BLaER1 treated with 17β-estradiol and CSF1 and Interleukin-3, amounts not matched to agents 10 nM and 100 nM (cell line): Measurements from ENCODE around the gene MKLN1.
A peak's percentile ranks its signal among the peaks of the same experiment; 100 is the strongest.

Experiments
- H3K27ac ChIP-seq, 11 experiments: shearing (Covaris generic); formaldehyde crosslinking; 2 replicates each; pipeline ENCODE4 v1.8.1; 2022
- H3K27me3 ChIP-seq, 11 experiments: shearing (Covaris generic); formaldehyde crosslinking; 2 replicates each; pipeline ENCODE4 v1.8.1; 2022
- H3K36me3 ChIP-seq, 11 experiments: shearing (Covaris generic); formaldehyde crosslinking; 2 replicates each; pipeline ENCODE4 v1.8.1; 2022
- H3K4me1 ChIP-seq, 10 experiments: shearing (Covaris generic); formaldehyde crosslinking; 2 replicates each; pipeline ENCODE4 v1.8.1; 2022
- H3K4me2 ChIP-seq, 11 experiments: shearing (Covaris generic); formaldehyde crosslinking; 2 replicates each; pipeline ENCODE4 v1.8.1; 2022
- H3K4me3 ChIP-seq, 10 experiments: shearing (Covaris generic); formaldehyde crosslinking; 2 replicates each; pipeline ENCODE4 v1.8.1; 2022
- H3K9ac ChIP-seq, 11 experiments: shearing (Covaris generic); formaldehyde crosslinking; 2 replicates each; pipeline ENCODE4 v1.8.1; 2022
- H3K9me3 ChIP-seq, 11 experiments: shearing (Covaris generic); formaldehyde crosslinking; replicated peaks in 1 of 11; 2 replicates each; pipeline ENCODE4 v1.8.1; 2022
- H4K20me1 ChIP-seq, 11 experiments: shearing (Covaris generic); formaldehyde crosslinking; 2 replicates each; pipeline ENCODE4 v1.8.1; 2022
- Cebpa-rat ChIP-seq, 11 experiments: shearing (Covaris generic); IDR thresholded peaks; 2 replicates each; pipeline ENCODE4 v1.8.1; 2022

MKLN1 gene

DNA sequence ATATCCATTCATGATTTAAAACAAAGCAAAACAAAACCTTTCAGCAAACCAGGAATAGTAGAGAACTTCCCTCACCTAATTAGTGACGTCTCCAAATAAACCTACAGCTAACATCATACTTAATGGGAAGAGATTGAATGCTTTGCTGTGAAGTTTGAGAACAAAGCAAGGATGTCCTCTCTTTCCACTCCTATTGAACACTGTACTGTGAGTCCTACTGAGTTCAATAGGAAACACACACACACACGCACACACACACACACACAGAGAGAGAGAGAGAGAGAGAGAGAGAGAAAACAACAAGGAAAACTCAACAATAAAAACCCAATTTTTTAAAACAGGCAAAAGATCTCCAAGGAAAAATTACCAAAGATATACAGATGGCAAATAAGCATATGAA, 196.4 kb downstream of the MKLN1 start:
- Histone ChIP-seq H3K27me3 (no peaks in the 10 kb centered on the region), H4K20me1 (no peaks in the 10 kb centered on the region), H3K27ac (no peak overlapping the region), H3K4me1 (peaks cover 9 to 25% (median 17%) of the 10 kb centered on the region in 10 experiments; a peak in 18 of 20 replicates), H3K4me2 (no peak overlapping the region), H3K36me3 (no peaks in the 10 kb centered on the region), H3K4me3 (no peak overlapping the region), H3K9me3 (no peaks in the 10 kb centered on the region), H3K9ac (no peak overlapping the region)
- TF ChIP-seq Cebpa-rat (IDR thresholded peaks at IDR 0.05): no peak

DNA sequence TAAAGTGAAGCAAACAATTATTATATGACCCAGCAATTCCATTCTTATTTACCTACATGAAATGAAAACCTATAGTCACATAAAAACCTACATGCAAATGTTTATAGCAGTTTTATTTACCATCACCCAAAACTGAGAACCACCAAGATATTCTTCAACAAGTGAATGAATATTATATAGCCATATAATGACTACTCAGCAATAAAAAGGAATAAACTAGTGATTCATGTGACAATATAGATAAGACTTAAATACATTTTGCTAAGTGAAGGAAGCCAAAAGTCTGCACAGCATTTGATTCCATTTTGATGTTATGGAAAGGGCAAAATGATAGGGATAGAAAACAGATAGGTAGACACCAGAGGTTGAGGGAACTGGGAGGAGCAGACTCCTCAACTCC, 197.0 kb downstream of the MKLN1 start:
- Histone ChIP-seq H4K20me1 (no peaks in the 10 kb centered on the region), H3K27me3 (no peaks in the 10 kb centered on the region), H3K4me3 (no peak overlapping the region), H3K9me3 (no peaks in the 10 kb centered on the region), H3K4me2 (no peak overlapping the region), H3K36me3 (no peaks in the 10 kb centered on the region), H3K9ac (no peak overlapping the region), H3K27ac (no peak overlapping the region), H3K4me1 (peaks cover 9 to 31% (median 22%) of the 10 kb centered on the region in 10 experiments; a peak in 18 of 20 replicates)
- no peak for TF ChIP-seq Cebpa-rat (IDR thresholded peaks at IDR 0.05)

- peaks cover 9 to 32% (median 22%) of the 10 kb centered on the region in 10 experiments; a peak in 18 of 20 replicates for H3K4me1 ChIP-seq
- H3K4me3 ChIP-seq: no peak overlapping the region
- H3K9ac ChIP-seq: no peak overlapping the region
- H4K20me1 ChIP-seq: no peaks in the 10 kb centered on the region
- H3K9me3 ChIP-seq: no peaks in the 10 kb centered on the region
- no peaks in the 10 kb centered on the region for H3K27me3 ChIP-seq
- no peaks in the 10 kb centered on the region for H3K36me3 ChIP-seq
- no peak for TF ChIP-seq Cebpa-rat (IDR thresholded peaks at IDR 0.05)
- H3K4me2 ChIP-seq: no peak overlapping the region
- no peak overlapping the region for H3K27ac ChIP-seq
Measured at GRCh38 chr7:131525820-131526219, 198.1 kb downstream of the MKLN1 start.

DNA sequence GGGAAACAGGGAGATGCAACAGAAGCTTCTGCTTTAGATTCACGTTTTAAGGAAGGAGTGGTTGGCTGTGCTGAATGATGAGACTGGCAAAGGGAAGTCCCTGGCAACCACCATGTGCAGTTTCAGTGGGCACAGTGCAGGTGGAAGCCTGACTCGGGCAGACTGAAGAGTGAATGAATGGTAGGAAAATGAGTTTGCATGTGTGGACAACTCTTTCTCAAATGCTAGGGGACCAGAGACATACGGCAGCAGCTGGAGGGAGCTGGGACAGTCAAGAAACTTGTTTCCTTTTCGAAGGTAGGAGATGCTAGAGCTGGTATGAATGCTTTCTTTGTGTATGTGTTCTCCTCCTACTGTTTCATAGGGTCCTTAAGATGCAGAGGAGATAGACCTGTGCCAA, 199.8 kb downstream of the MKLN1 start:
- no peaks in the 10 kb centered on the region for H4K20me1 ChIP-seq
- H3K4me3 ChIP-seq: no peak overlapping the region
- TF ChIP-seq Cebpa-rat (IDR thresholded peaks at IDR 0.05): no peak
- no peak overlapping the region for H3K9ac ChIP-seq
- no peaks in the 10 kb centered on the region for H3K9me3 ChIP-seq
- no peak overlapping the region for H3K27ac ChIP-seq
- H3K27me3 ChIP-seq: no peaks in the 10 kb centered on the region
- peaks cover 8 to 27% (median 17%) of the 10 kb centered on the region in 10 experiments; a peak in 18 of 20 replicates for H3K4me1 ChIP-seq
- H3K4me2 ChIP-seq: peak overlapping the region in 5 of 11 experiments; percentile 5 to 40 (median 26); a peak in 8 of 22 replicates
- no peaks in the 10 kb centered on the region for H3K36me3 ChIP-seq

- H3K36me3 ChIP-seq: no peaks in the 10 kb centered on the region
- H3K4me2 ChIP-seq: peak overlapping the region in 6 of 11 experiments; percentile 10 to 52 (median 24); a peak in 7 of 22 replicates
- H4K20me1 ChIP-seq: no peaks in the 10 kb centered on the region; a peak in 1 of 22 replicates
Measured at GRCh38 chr7:131529179-131529578, 201.5 kb downstream of the MKLN1 start.

DNA sequence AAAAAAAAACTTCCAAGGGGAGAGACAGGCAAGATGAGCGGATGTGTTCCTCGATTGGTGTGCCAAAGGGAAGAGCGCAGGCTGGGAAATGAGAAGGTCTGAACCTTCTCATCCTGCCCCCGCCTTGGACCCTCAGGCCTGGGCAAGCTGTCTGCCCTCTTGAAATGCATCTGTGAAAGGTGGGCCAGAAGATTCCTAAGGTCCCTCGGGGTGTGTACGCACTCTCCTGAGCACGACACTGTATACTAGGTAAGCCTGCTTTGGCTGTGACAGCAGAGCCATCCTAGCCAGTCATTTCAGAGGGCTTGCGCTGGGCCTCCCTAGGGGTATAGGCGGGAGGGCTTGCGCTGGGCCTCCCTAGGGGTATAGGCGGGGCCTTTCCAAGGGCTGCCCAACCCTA, 201.9 kb downstream of the MKLN1 start:
- no peak overlapping the region for H3K27ac ChIP-seq
- no peak overlapping the region for H3K9ac ChIP-seq
- TF ChIP-seq Cebpa-rat (IDR thresholded peaks at IDR 0.05): no peak
- peak overlapping the region in 5 of 11 experiments; percentile 14 to 52 (median 26); a peak in 6 of 22 replicates for H3K4me2 ChIP-seq
- no peaks in the 10 kb centered on the region for H3K27me3 ChIP-seq
- H3K4me1 ChIP-seq: peaks cover 5 to 22% (median 15%) of the 10 kb centered on the region in 10 experiments; a peak in 15 of 20 replicates
- H3K36me3 ChIP-seq: no peaks in the 10 kb centered on the region
- H3K9me3 ChIP-seq: no peaks in the 10 kb centered on the region
- no peak overlapping the region for H3K4me3 ChIP-seq
- no peaks in the 10 kb centered on the region; a peak in 1 of 22 replicates for H4K20me1 ChIP-seq

More at GRCh38 chr7:131529179-131529578, 201.5 kb downstream of the MKLN1 start:
- H3K4me1 ChIP-seq: peaks cover 5 to 22% (median 15%) of the 10 kb centered on the region in 10 experiments; a peak in 15 of 20 replicates
- H3K4me3 ChIP-seq: no peak overlapping the region
- H3K27me3 ChIP-seq: no peaks in the 10 kb centered on the region
- H3K27ac ChIP-seq: no peak overlapping the region
- no peak for TF ChIP-seq Cebpa-rat (IDR thresholded peaks at IDR 0.05)
- no peak overlapping the region for H3K9ac ChIP-seq
- H3K9me3 ChIP-seq: no peaks in the 10 kb centered on the region

DNA sequence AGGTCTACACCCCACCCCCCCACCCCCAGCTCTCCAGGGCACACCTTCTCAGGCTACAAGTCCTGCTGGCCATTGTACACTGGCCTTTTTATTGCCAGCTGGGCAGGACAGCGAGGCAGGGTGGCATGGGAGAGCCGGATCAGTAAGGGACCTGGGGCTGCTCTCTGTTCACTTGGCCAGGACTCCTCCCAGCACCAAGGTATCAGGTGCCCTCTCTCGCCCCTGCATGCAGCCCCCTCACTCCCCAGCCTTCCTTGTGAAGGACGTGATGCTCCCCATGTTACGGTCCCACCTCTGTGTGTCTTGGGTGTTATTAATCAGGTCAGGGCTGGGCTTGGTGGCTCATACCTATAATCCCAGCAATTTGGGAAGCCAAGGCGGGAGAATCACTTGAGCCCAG, 202.5 kb downstream of the MKLN1 start:
- no peak for TF ChIP-seq Cebpa-rat (IDR thresholded peaks at IDR 0.05)
- H4K20me1 ChIP-seq: no peaks in the 10 kb centered on the region; a peak in 1 of 22 replicates
- peaks cover 5 to 25% (median 16%) of the 10 kb centered on the region in 10 experiments; a peak in 15 of 20 replicates for H3K4me1 ChIP-seq
- no peaks in the 10 kb centered on the region for H3K27me3 ChIP-seq
- no peak overlapping the region for H3K9ac ChIP-seq
- no peaks in the 10 kb centered on the region for H3K9me3 ChIP-seq
- H3K4me3 ChIP-seq: no peak overlapping the region
- no peak overlapping the region for H3K27ac ChIP-seq
- no peaks in the 10 kb centered on the region for H3K36me3 ChIP-seq
- no peak overlapping the region for H3K4me2 ChIP-seq

DNA sequence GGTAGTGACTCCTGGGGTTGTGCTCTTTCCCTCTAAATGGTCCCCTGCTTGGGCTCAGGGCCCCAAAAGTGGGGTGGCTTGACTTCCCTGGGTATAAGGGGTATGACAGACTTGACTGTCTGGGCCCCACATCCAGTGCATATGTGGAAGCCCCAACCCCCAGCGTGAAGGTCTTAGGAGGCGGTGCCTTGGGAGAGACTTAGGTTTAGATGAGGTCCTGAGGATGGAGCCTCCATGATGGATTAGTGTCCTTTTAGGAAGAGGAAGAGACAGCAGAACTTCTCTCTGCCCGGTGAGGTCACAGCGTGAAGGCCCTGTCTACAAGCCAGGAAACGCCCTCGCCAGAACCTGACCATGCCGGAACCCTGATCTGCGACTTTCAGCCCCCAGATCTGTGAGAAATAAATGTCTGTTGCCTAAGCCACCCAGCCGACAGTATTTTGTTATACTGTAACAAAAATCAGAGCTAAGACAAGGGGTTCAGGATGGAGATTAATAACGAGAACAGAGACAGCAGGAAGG, 205.0 kb downstream of the MKLN1 start:
- Histone ChIP-seq H3K9ac (no peak overlapping the region), H3K9me3 (no peaks in the 10 kb centered on the region), H3K4me1 (peaks cover under 1 to 42% (median 29%) of the 10 kb centered on the region in 10 experiments; a peak in 17 of 20 replicates), H3K4me2 (no peak overlapping the region), H3K4me3 (no peak overlapping the region), H3K27me3 (no peaks in the 10 kb centered on the region), H3K27ac (no peak overlapping the region), H4K20me1 (no peaks in the 10 kb centered on the region; a peak in 2 of 22 replicates), H3K36me3 (no peaks in the 10 kb centered on the region)
- TF ChIP-seq Cebpa-rat (IDR thresholded peaks at IDR 0.05): no peak

GRCh38 chr7:131533151-131533559, 205.5 kb downstream of the MKLN1 start:
- Histone ChIP-seq H3K9me3 (no peaks in the 10 kb centered on the region), H3K36me3 (no peaks in the 10 kb centered on the region), H3K27me3 (no peaks in the 10 kb centered on the region), H3K4me2 (no peak overlapping the region), H3K27ac (no peak overlapping the region), H3K4me1 (peaks cover 0 to 42% (median 31%) of the 10 kb centered on the region in 10 experiments; a peak in 15 of 20 replicates), H3K4me3 (no peak overlapping the region), H4K20me1 (no peaks in the 10 kb centered on the region; a peak in 2 of 22 replicates), H3K9ac (no peak overlapping the region)
- TF ChIP-seq Cebpa-rat (IDR thresholded peaks at IDR 0.05): no peak
